PC-3 (cell line): Measurements from ENCODE around the gene ADIRF. TPM values are rescaled to one million over a fixed set of nuclear protein-coding genes. Genes with fewer than 3 reads are reported as not detected.
A peak's percentile ranks its signal among the peaks of the same experiment; 100 is the strongest.
"Not testable (repeated sequence)": the region's sequence is repeated elsewhere in the genome, so short reads cannot be mapped to it uniquely, and the experiment has no call there.

Source experiments
- ATAC-seq: fragments of 200-7000 bp; cut with Tn5 transposase; 2 replicates; pipeline ENCODE4 v1.9.1; 2020; ENCODE audit warnings: mild to moderate bottlenecking, moderate library complexity
- BruUV-seq: library from RNA; stranded (reverse); fragments of 400-500 nt; replicated peaks from 2 replicates; lab custom pipeline; 2021; lab: Mats Ljungman, UMichigan
- CTCF ChIA-PET: fragments of 300-600 bp; sonication (Branson Sonifier 250); formaldehyde crosslinking; loops from one replicate; lab custom pipeline; 2022; ENCODE audit warnings: antibody characterized with exemption; lab: Charles Lee
- POLR2A ChIA-PET: fragments of 300-600 bp; sonication (Branson Sonifier 250); formaldehyde crosslinking; loops from one replicate; lab custom pipeline; 2022; ENCODE audit warnings: antibody characterized with exemption; ENCODE audit not compliant: unreplicated experiment; lab: Charles Lee
- DNase-seq: peaks from one replicate; pipeline ENCODE4 v3.0.0-alpha.2; 2015
- H2AFZ ChIP-seq: fragments of 300-600 bp; sonication (generic); 2 replicates; pipeline ENCODE4 v1.6.0; 2016; ENCODE audit warnings: antibody characterized with exemption, low read length
- H3F3A ChIP-seq: fragments of 300-600 bp; sonication (generic); one replicate; pipeline ENCODE4 v1.6.0; 2017; ENCODE audit warnings: antibody characterized with exemption, low read length, control low read depth, mild to moderate bottlenecking; ENCODE audit not compliant: unreplicated experiment
- H3K27ac ChIP-seq: fragments of 300-600 bp; sonication (generic); 2 replicates; pipeline ENCODE4 v1.5.1; 2016; ENCODE audit warnings: mild to moderate bottlenecking, low read length
- H3K27me3 ChIP-seq: fragments of 300-600 bp; sonication (generic); 2 replicates; pipeline ENCODE4 v1.6.1; 2016; ENCODE audit warnings: low read length, mixed read lengths
- H3K36me3 ChIP-seq: fragments of 300-600 bp; sonication (generic); 2 replicates; pipeline ENCODE4 v1.6.1; 2016; ENCODE audit warnings: low read depth, mixed run types, low read length, mixed read lengths
- H3K4me1 ChIP-seq: fragments of 300-600 bp; sonication (generic); 2 replicates; pipeline ENCODE4 v1.5.1; 2016; ENCODE audit warnings: low read length; ENCODE audit not compliant: insufficient read depth
- H3K4me2 ChIP-seq: fragments of 300-600 bp; sonication (generic); 2 replicates; pipeline ENCODE4 v1.6.0; 2016; ENCODE audit warnings: low read length
- H3K4me3 ChIP-seq: fragments of 300-600 bp; sonication (generic); 2 replicates; pipeline ENCODE4 v1.5.1; 2016; ENCODE audit warnings: mild to moderate bottlenecking, low read length, mixed read lengths
- H3K79me2 ChIP-seq: fragments of 300-600 bp; sonication (generic); 2 replicates; pipeline ENCODE4 v1.6.1; 2017; ENCODE audit warnings: low read length, mixed read lengths
- H3K9ac ChIP-seq: fragments of 300-600 bp; sonication (generic); 2 replicates; pipeline ENCODE4 v1.6.0; 2016; ENCODE audit warnings: mild to moderate bottlenecking, low read length
- H3K9me2 ChIP-seq: fragments of 300-600 bp; sonication (generic); replicated peaks from 2 replicates; pipeline ENCODE4 v1.6.1; 2016; ENCODE audit warnings: mixed run types, low read length, mixed read lengths
- H3K9me3 ChIP-seq: fragments of 300-600 bp; sonication (generic); 2 replicates; pipeline ENCODE4 v1.6.1; 2016; ENCODE audit warnings: low read length, mixed read lengths
- H4K20me1 ChIP-seq: fragments of 300-600 bp; sonication (generic); 2 replicates; pipeline ENCODE4 v1.6.1; 2016; ENCODE audit warnings: low read length, mixed read lengths
- EZH2 ChIP-seq: fragments of 300-600 bp; sonication (generic); IDR thresholded peaks from one replicate; pipeline ENCODE4 v1.6.1; 2017; ENCODE audit warnings: antibody characterized with exemption, mild to moderate bottlenecking, low read length; ENCODE audit not compliant: unreplicated experiment
- EZH2phosphoT487 ChIP-seq: fragments of 300-600 bp; sonication (generic); IDR thresholded peaks from 2 replicates; pipeline ENCODE4 v1.6.1; 2018; ENCODE audit warnings: mild to moderate bottlenecking, antibody characterized with exemption, low read length, borderline replicate concordance
- intact Hi-C: fragments of 100-400 bp; cut with micrococcal nuclease; formaldehyde crosslinking; loops from 2 replicates; pipeline ENCODE4 v1.9.0; 2023
- total RNA-seq: library from RNA; depleted of rRNA; stranded (reverse); fragments of >200 nt; gene quantifications from 2 replicates; pipeline ENCODE4 v1.2.3, GENCODE V29; 2014
- TF ChIP-seq, protein P1 (sequence below): fragments of 300-600 bp; sonication (generic); conservative IDR thresholded peaks from 2 replicates; pipeline ENCODE4 v1.5.1; 2017; ENCODE audit warnings: antibody characterized with exemption, low read depth, mild to moderate bottlenecking, low read length

ADIRF gene
- total RNA-seq, 1 experiment from 2014 or later = 259 TPM

DNA sequence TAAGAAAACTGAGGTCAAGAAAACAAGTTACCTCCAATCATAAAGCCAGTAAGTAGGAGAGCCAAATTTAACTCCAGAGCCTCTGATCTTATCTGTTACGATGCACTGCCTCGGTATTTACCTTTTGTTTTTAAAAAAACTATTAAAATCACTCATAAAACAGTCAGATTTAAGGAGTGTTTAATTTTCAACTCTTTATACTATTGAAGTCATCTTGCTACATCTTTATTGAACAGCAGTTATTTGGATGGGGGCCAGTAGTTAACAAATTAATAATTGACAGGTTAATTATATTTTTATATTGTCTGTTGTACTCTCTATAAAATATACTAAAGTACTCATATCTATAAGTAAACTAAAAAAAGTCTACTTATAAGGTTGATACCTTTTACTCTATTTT lies 24.6 kb downstream of the ADIRF start:
- intact Hi-C loops = no loop called here
- no peaks in the 10 kb centered on the region for H3K4me1 ChIP-seq
- H3K4me2 ChIP-seq = no peak overlapping the region
- H2AFZ ChIP-seq = no peak overlapping the region
- no peaks in the 10 kb centered on the region for H4K20me1 ChIP-seq
- ChIA-PET CTCF (no interaction called here), POLR2A (no interaction called here)
- no peaks in the 10 kb centered on the region for H3K9me2 ChIP-seq
- no peaks in the 10 kb centered on the region for H3K79me2 ChIP-seq
- TF ChIP-seq, protein P1, sequence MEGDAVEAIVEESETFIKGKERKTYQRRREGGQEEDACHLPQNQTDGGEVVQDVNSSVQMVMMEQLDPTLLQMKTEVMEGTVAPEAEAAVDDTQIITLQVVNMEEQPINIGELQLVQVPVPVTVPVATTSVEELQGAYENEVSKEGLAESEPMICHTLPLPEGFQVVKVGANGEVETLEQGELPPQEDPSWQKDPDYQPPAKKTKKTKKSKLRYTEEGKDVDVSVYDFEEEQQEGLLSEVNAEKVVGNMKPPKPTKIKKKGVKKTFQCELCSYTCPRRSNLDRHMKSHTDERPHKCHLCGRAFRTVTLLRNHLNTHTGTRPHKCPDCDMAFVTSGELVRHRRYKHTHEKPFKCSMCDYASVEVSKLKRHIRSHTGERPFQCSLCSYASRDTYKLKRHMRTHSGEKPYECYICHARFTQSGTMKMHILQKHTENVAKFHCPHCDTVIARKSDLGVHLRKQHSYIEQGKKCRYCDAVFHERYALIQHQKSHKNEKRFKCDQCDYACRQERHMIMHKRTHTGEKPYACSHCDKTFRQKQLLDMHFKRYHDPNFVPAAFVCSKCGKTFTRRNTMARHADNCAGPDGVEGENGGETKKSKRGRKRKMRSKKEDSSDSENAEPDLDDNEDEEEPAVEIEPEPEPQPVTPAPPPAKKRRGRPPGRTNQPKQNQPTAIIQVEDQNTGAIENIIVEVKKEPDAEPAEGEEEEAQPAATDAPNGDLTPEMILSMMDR = no peak
- TF ChIP-seq EZH2phosphoT487 (no peak), EZH2 (no peak)
- no peaks in the 10 kb centered on the region for H3K36me3 ChIP-seq
- H3F3A ChIP-seq = no peaks in the 10 kb centered on the region
- no peak for DNase-seq
- H3K4me3 ChIP-seq = no peak overlapping the region
- no peak overlapping the region for H3K27ac ChIP-seq
- no TSS peak for BruUV-seq
- H3K27me3 ChIP-seq = no peaks in the 10 kb centered on the region
- no peak overlapping the region for H3K9ac ChIP-seq
- no peak for ATAC-seq
- H3K9me3 ChIP-seq = no peaks in the 10 kb centered on the region

- DNase-seq, intact Hi-C loops, CTCF ChIA-PET, POLR2A ChIA-PET, H3K27ac ChIP-seq, H3K4me2 ChIP-seq, H3K27me3 ChIP-seq, H3K9me2 ChIP-seq, H3K9me3 ChIP-seq, H4K20me1 ChIP-seq, H3K4me1 ChIP-seq, H3F3A ChIP-seq, H3K9ac ChIP-seq, H3K79me2 ChIP-seq, BruUV-seq, H3K4me3 ChIP-seq, H2AFZ ChIP-seq, H3K36me3 ChIP-seq, ATAC-seq: not testable (repeated sequence)
Observed at GRCh38 chr10:86999802-87000403, 31.6 kb downstream of the ADIRF start.

DNA sequence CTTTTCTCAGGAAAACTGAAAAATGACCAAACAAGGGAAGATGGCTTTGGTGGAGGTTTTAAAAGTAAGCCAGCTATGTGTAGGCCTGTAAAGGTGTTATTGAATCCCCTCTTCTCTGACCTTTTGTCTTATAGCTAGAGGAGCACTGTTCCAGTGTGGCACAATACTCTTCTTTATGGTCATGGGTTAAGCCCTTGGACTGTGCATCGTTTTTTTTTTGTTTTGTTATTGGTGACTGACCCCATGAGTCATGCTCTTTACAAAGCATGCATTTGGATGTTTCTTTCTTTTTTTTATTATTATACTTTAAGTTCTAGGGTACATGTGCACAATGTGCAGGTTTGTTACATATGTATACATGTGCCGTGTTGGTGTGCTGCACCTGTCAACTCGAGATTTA lies 32.2 kb downstream of the ADIRF start:
- Histone ChIP-seq H3K27me3 (no peaks in the 10 kb centered on the region), H3K27ac (no peak overlapping the region), H3K79me2 (no peaks in the 10 kb centered on the region), H3K9me2 (no peaks in the 10 kb centered on the region), H2AFZ (no peak overlapping the region), H3K9me3 (no peaks in the 10 kb centered on the region), H3K4me1 (0 out of 2 replicates have a peak, but pooled peaks cover 3% of the 10 kb centered on the region), H3K36me3 (no peaks in the 10 kb centered on the region), H3K4me3 (no peak overlapping the region), H3F3A (no peaks in the 10 kb centered on the region), H3K9ac (no peak overlapping the region), H4K20me1 (no peaks in the 10 kb centered on the region), H3K4me2 (no peak overlapping the region)
- BruUV-seq = no TSS peak
- DNase-seq (peak; percentile 19), ATAC-seq (peak; percentile 62)
- intact Hi-C loops = no loop called here
- ChIA-PET CTCF (no interaction called here), POLR2A (no interaction called here)
- TF ChIP-seq, protein P1 = no peak
- TF ChIP-seq EZH2phosphoT487 (no peak), EZH2 (no peak)

- H3K9me2 ChIP-seq, CTCF ChIA-PET: not testable (repeated sequence)
Observed at GRCh38 chr10:87007124-87007523, 38.8 kb downstream of the ADIRF start.

DNA sequence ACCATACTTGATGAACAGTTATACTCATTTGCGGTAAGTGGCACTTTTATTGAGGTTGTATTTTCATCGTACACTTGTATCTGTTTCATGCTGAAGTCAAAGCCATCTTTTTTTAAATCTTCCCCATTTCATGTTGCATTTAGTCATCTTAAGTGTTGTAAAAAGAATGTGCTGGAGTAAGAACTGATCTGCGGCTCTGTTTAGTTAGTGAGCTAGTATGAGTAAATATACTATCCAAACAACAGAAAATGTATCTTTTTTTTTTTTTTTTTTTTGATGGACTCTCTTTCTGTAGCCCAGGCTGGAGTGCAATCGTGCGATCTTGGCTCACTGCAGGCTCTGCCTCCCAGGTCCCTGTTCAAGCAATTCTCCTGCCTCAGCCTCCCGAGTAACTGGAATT lies 39.4 kb downstream of the ADIRF start:
- H3K27me3 ChIP-seq, H3K9me2 ChIP-seq, ATAC-seq, H3K9me3 ChIP-seq, H3K4me1 ChIP-seq, H2AFZ ChIP-seq, H4K20me1 ChIP-seq, POLR2A ChIA-PET, CTCF ChIA-PET, H3F3A ChIP-seq, H3K4me3 ChIP-seq, H3K79me2 ChIP-seq, H3K9ac ChIP-seq, H3K36me3 ChIP-seq: not testable (repeated sequence)
- Histone ChIP-seq H3K4me2 (peak overlapping the region; percentile 28; the same call in 1 of the 2 replicates), H3K27ac (peak overlapping the region; percentile 70)
- intact Hi-C loops = loop anchor here (5.0 kb wide), 1 partner anchor 90 kb away; the partner anchor contains the start of gene SHLD2
- DNase-seq = peak; percentile 6
- TSS peak; percentile 51 for BruUV-seq

More at GRCh38 chr10:87007124-87007523, 38.8 kb downstream of the ADIRF start:
- H3K4me1 ChIP-seq, H3K79me2 ChIP-seq, H2AFZ ChIP-seq, BruUV-seq, POLR2A ChIA-PET, H3K27me3 ChIP-seq, H3K4me3 ChIP-seq, H3K9ac ChIP-seq, H4K20me1 ChIP-seq, H3F3A ChIP-seq, H3K9me3 ChIP-seq, ATAC-seq, H3K36me3 ChIP-seq: not testable (repeated sequence)
- Histone ChIP-seq H3K4me2 (peak overlapping the region; percentile 28; the same call in 1 of the 2 replicates), H3K27ac (peak overlapping the region; percentile 70)
- peak; percentile 35 for DNase-seq
- intact Hi-C loops = loop anchor here (5.0 kb wide), 1 partner anchor 90 kb away; the partner anchor contains the start of gene SHLD2
